Epithelial cell of proximal tubule (primary cell): Measurements from ENCODE around the gene TMEM182. TPM values are rescaled to one million over a fixed set of nuclear protein-coding genes. Genes with fewer than 3 reads are reported as not detected.
A peak's percentile ranks its signal among the peaks of the same experiment; 100 is the strongest.

Experiments
- DNase-seq: peaks from one replicate; pipeline ENCODE4 v3.0.0-alpha.2; 2011; ENCODE audit warnings: low read depth
- H3K4me3 ChIP-seq: 2 replicates; pipeline ENCODE4 v1.5.1; 2011; ENCODE audit warnings: low read depth, mild to moderate bottlenecking, low read length
- total RNA-seq: library from RNA; depleted of rRNA; stranded (reverse); fragments of >200 nt; gene quantifications from 2 replicates; pipeline ENCODE4 v1.2.3, GENCODE V29; 2015
- TF ChIP-seq, protein P1 (sequence below): conservative IDR thresholded peaks from 2 replicates; pipeline ENCODE4 v1.5.1; 2012; ENCODE audit warnings: low read depth, mild to moderate bottlenecking, low read length

TMEM182 gene
- total RNA-seq, 1 donor from 2014 or later = 4.2 TPM

DNA sequence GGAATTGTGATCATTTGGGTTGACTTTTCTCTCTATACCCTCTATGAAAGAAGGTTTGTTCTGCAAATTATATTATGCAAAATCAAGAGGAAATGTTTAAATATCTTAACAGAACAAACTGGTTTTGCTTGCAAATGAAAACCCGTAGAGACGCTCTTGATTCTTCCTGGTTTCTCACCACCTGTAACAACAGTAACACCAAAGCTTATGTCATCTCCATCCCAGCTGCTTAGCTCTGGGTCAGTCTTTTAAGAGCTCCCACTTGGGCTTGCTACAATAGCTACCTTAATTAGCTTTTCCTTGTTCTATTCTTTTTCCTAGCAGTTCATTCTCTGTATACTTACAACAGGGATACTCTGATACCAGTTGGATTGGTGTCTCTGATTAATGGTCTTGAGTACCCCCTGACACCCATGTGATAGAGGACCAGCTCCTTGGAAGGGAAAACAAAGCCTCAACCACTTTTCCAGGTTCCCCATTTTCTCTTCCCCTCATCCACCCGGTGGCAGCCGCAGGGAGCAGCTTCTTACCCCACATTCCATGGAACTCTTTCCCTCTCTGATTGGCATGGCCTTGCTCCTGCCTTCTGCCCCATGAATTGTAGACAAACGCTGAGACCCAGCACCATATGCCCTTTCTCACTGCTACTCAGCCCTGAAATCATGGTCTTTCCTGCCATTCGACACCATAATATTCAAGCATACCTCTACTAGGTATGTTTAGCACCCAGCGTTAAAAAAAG, 27.7 kb downstream of the TMEM182 start:
- DNase-seq = no peak
- H3K4me3 ChIP-seq = no peak overlapping the region
- TF ChIP-seq, protein P1, sequence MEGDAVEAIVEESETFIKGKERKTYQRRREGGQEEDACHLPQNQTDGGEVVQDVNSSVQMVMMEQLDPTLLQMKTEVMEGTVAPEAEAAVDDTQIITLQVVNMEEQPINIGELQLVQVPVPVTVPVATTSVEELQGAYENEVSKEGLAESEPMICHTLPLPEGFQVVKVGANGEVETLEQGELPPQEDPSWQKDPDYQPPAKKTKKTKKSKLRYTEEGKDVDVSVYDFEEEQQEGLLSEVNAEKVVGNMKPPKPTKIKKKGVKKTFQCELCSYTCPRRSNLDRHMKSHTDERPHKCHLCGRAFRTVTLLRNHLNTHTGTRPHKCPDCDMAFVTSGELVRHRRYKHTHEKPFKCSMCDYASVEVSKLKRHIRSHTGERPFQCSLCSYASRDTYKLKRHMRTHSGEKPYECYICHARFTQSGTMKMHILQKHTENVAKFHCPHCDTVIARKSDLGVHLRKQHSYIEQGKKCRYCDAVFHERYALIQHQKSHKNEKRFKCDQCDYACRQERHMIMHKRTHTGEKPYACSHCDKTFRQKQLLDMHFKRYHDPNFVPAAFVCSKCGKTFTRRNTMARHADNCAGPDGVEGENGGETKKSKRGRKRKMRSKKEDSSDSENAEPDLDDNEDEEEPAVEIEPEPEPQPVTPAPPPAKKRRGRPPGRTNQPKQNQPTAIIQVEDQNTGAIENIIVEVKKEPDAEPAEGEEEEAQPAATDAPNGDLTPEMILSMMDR = no peak

- DNase-seq = no peak
- TF ChIP-seq, protein P1 = no peak
Measured at GRCh38 chr2:102790091-102790455, 28.2 kb downstream of the TMEM182 start.

GRCh38 chr2:102792568-102793208, 30.9 kb downstream of the TMEM182 start:
- TF ChIP-seq, protein P1 = no peak
- H3K4me3 ChIP-seq = no peak overlapping the region
- DNase-seq = no peak

More at GRCh38 chr2:102790091-102790455, 28.2 kb downstream of the TMEM182 start:
- no peak overlapping the region for H3K4me3 ChIP-seq

DNA sequence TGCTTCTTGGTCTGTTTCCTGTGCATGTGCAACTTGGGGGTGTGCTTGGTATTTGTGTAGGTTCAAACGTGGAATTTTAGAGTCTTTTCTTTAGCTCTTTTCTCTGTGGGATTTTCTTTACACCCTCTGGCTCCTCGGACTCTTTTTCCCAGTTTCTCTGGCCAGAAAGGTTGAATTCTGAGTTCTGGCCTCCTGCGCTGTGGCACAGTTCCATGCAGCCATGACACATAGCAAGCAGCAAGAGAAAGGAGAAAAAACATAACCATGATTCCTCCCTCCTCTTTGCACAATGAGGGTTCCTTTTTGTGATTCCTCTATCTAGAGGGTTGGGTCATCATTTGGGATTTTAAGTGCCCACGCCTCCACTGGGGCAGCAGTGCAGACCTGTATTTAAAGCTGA, 33.8 kb downstream of the TMEM182 start:
- DNase-seq = no peak
- no peak overlapping the region for H3K4me3 ChIP-seq
- TF ChIP-seq, protein P1 = no peak

DNA sequence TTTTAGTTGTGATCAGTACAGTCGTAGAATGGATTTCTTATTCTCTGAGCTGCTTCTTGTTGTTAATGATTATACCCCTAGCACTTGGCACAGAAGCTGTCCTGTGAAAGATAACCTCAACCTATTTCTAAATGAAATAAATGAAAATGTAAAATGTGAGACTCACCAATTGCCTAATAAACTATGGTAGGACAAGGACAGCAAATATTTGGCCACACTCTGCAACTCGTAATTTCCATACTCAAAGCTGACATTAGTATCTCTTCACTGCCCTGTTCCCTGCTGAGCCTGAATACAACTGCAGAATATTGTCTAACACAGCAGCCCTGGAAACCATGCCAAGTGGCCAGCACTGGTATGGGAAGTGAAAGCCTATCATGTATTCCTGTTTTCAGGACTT, 34.5 kb downstream of the TMEM182 start:
- TF ChIP-seq, protein P1 = no peak
- H3K4me3 ChIP-seq = no peak overlapping the region
- DNase-seq = peak; percentile 18

- TF ChIP-seq, protein P1 = no peak
- no peak for DNase-seq
- no peak overlapping the region for H3K4me3 ChIP-seq
Measured at GRCh38 chr2:102797486-102797885, 35.7 kb downstream of the TMEM182 start.
